ENCODE data around the gene TPSB2.
"Not testable (repeated sequence)": the region's sequence is repeated elsewhere in the genome, so short reads cannot be mapped to it uniquely, and the experiment has no call there.

The TPSB2 gene

GRCh38 chr16:1274767-1275166, 44.8 kb upstream of the TPSB2 start:
- H3K4me3 ChIP-seq (replicated peaks in 1 of 2; ENCODE audit: low read depth in 2 of 2, low read length in 2 of 2) = no peak overlapping the region
- TF ChIP-seq CTCF (IDR thresholded peaks at IDR 0.05; ENCODE audit: low read depth, low read length) = no peak
- DNase-seq (ENCODE audit: low read depth in 2 of 2) = no peak

GRCh38 chr16:1273816-1274215, 43.8 kb upstream of the TPSB2 start:
- TF ChIP-seq CTCF (IDR thresholded peaks at IDR 0.05; ENCODE audit: low read depth, low read length) = no peak
- DNase-seq (ENCODE audit: low read depth in 2 of 2) = no peak
- H3K4me3 ChIP-seq (replicated peaks in 1 of 2; ENCODE audit: low read depth in 2 of 2, low read length in 2 of 2) = no peak overlapping the region

- no peak for TF ChIP-seq CTCF (IDR thresholded peaks at IDR 0.05; ENCODE audit: low read depth, low read length)
- no peak for DNase-seq (ENCODE audit: low read depth in 2 of 2)
- no peak overlapping the region for H3K4me3 ChIP-seq (replicated peaks in 1 of 2; ENCODE audit: low read depth in 2 of 2, low read length in 2 of 2)
These were observed 42.6 kb upstream of the TPSB2 start for GRCh38 chr16:1272453-1273198.

GRCh38 chr16:1271724-1272413, 41.9 kb upstream of the TPSB2 start:
- DNase-seq (ENCODE audit: low read depth in 2 of 2) = peak in 1 of 2 donors; percentile 41
- H3K4me3 ChIP-seq (replicated peaks in 1 of 2; ENCODE audit: low read depth in 2 of 2, low read length in 2 of 2) = not testable (repeated sequence)

- DNase-seq (ENCODE audit: low read depth in 2 of 2) = no peak
- H3K4me3 ChIP-seq (replicated peaks in 1 of 2; ENCODE audit: low read depth in 2 of 2, low read length in 2 of 2) = no peak overlapping the region
- TF ChIP-seq CTCF (IDR thresholded peaks at IDR 0.05; ENCODE audit: low read depth, low read length) = no peak
These were observed 41.4 kb upstream of the TPSB2 start for GRCh38 chr16:1271380-1271723.

GRCh38 chr16:1269418-1269817, 39.4 kb upstream of the TPSB2 start:
- H3K4me3 ChIP-seq (replicated peaks in 1 of 2; ENCODE audit: low read depth in 2 of 2, low read length in 2 of 2); DNase-seq (ENCODE audit: low read depth in 2 of 2): not testable (repeated sequence)

GRCh38 chr16:1265826-1266225, 35.8 kb upstream of the TPSB2 start:
- no peak for TF ChIP-seq CTCF (IDR thresholded peaks at IDR 0.05; ENCODE audit: low read depth, low read length)
- DNase-seq (ENCODE audit: low read depth in 2 of 2) = no peak
- no peak overlapping the region for H3K4me3 ChIP-seq (replicated peaks in 1 of 2; ENCODE audit: low read depth in 2 of 2, low read length in 2 of 2)

Data from cardiac fibroblast (primary cell).